NT2/D1 (cell line): ENCODE results near the gene ELOVL7.
"Not testable (repeated sequence)": the region's sequence is repeated elsewhere in the genome, so short reads cannot be mapped to it uniquely, and the experiment has no call there.

ENCODE experiments used
- DNase-seq: peaks from one replicate; pipeline ENCODE4 v3.0.0-alpha.2; 2011; ENCODE audit warnings: low read depth, low spot score
- H3K27me3 ChIP-seq: 2 replicates; pipeline ENCODE4 v1.6.0; 2011; ENCODE audit warnings: mild to moderate bottlenecking; ENCODE audit not compliant: insufficient read length, insufficient read depth
- H3K36me3 ChIP-seq: 2 replicates; pipeline ENCODE4 v1.6.1; 2011; ENCODE audit warnings: mild to moderate bottlenecking, low read length, mixed read lengths; ENCODE audit not compliant: insufficient read depth, insufficient read length
- H3K4me1 ChIP-seq: 2 replicates; pipeline ENCODE4 v1.5.1; 2011; ENCODE audit not compliant: insufficient read depth, insufficient read length
- H3K4me3 ChIP-seq: 2 replicates; pipeline ENCODE4 v1.5.1; 2011; ENCODE audit warnings: low read depth; ENCODE audit not compliant: insufficient read length
- H3K9ac ChIP-seq: 2 replicates; pipeline ENCODE4 v1.6.0; 2011; ENCODE audit warnings: low read depth; ENCODE audit not compliant: insufficient read length
- H3K9me3 ChIP-seq: 2 replicates; pipeline ENCODE4 v1.5.1; 2011; ENCODE audit warnings: mild to moderate bottlenecking, low read length; ENCODE audit not compliant: insufficient read depth
- SUZ12 ChIP-seq: IDR thresholded peaks from 2 replicates; pipeline ENCODE4 v1.6.1; 2011; ENCODE audit not compliant: insufficient read length, insufficient read depth; ENCODE audit errors: extremely low read depth
- YY1 ChIP-seq: IDR thresholded peaks from 2 replicates; pipeline ENCODE4 v1.6.1; 2011; ENCODE audit not compliant: insufficient read length, insufficient read depth
- ZNF274 ChIP-seq: IDR thresholded peaks from 2 replicates; pipeline ENCODE4 v1.6.1; 2011; ENCODE audit warnings: mild to moderate bottlenecking, low read depth, low read length

Gene ELOVL7

DNA sequence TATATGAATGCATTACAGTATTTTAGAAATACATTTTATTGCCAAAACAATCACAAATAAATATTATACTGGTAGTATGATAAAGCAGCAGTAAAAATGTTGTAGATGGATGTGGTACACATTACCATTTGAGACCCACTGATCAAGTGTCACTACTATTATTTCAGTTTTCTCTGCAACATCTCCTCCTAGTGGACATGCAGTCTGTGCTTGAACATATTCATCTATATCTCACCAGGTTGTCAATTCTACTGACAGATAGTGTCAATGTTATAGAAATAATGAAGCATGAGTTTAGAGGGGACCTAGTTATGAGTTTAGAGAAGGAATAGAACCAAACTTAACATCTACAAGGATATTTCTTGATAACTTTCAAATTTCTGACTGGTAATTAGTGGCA is 39.2 kb upstream of the ELOVL7 start:
- H3K9me3 ChIP-seq = peaks cover 17% of the 10 kb centered on the region; the same call in 1 of the 2 replicates
- no peak for DNase-seq
- no peak overlapping the region for H3K9ac ChIP-seq
- TF ChIP-seq SUZ12 = no peak
- TF ChIP-seq YY1 = no peak
- TF ChIP-seq ZNF274 = no peak
- no peak overlapping the region for H3K4me3 ChIP-seq
- no peaks in the 10 kb centered on the region for H3K27me3 ChIP-seq
- H3K36me3 ChIP-seq = peaks cover 2% of the 10 kb centered on the region
- no peaks in the 10 kb centered on the region for H3K4me1 ChIP-seq

DNA sequence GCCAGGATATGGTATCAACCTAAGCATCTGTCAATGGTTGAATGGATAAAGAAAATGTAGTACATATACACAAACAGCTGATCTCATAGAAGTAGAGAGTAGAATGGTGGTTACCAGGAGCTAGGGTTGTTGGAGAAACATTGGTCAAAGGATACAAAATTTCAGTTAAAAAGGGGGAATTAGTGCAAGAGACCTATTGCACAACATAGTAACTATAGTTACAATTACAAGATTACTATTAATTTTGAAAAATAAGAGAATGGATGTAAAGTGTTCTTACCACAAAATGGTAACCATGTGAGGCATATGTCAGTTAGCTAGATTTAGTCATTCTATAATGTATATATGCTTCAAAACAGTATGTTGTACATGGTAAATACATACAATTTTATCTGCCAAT is 28.8 kb upstream of the ELOVL7 start:
- Histone ChIP-seq H3K36me3 (no peaks in the 10 kb centered on the region), H3K4me3 (no peak overlapping the region), H3K4me1 (no peaks in the 10 kb centered on the region), H3K27me3 (no peaks in the 10 kb centered on the region), H3K9me3 (peaks cover 9% of the 10 kb centered on the region; the same call in 1 of the 2 replicates), H3K9ac (no peak overlapping the region)
- TF ChIP-seq SUZ12 (no peak), YY1 (no peak), ZNF274 (no peak)
- DNase-seq = no peak

DNA sequence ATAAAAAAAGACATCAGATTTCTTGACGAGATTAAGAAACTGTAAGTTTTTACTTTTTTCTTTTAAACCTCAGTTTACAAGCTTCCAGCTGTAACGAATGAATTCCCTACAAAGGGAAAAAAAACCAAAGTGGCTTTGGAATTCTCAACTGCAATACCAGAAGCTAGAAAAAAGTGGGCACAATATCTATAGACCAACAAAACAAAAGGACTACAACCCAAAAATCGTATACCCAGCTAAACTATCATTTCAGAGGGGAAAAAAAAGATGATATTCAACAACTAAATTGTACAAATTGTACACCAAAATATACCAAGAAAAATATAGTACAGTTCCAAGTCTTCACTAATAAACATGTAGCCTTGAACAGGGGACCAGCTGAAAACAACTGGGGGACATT is 26.8 kb upstream of the ELOVL7 start:
- no peaks in the 10 kb centered on the region for H3K4me1 ChIP-seq
- no peak for DNase-seq
- no peak for TF ChIP-seq YY1
- no peak for TF ChIP-seq SUZ12
- no peak for TF ChIP-seq ZNF274
- no peaks in the 10 kb centered on the region for H3K36me3 ChIP-seq
- H3K27me3 ChIP-seq = no peaks in the 10 kb centered on the region
- no peak overlapping the region for H3K4me3 ChIP-seq
- H3K9ac ChIP-seq = no peak overlapping the region
- peaks cover 9% of the 10 kb centered on the region; the same call in 1 of the 2 replicates for H3K9me3 ChIP-seq

DNA sequence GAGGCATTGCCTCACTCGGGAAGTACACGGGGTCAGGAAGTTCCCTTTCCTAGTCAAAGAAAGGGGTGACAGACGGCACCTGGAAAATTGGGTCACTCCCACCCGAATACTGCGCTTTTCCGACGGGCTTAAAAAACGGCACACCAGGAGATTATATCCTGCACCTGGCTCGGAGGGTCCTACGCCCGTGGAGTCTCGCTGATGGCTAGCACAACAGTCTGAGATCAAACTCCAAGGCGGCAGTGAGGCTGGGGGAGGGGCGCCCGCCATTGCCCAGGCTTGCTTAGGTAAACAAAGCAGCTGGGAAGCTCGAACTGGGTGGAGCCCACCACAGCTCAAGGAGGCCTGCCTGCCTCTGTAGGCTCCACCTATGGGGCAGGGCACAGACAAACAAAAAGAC is 16.5 kb upstream of the ELOVL7 start:
- not testable (repeated sequence) for H3K4me3 ChIP-seq, DNase-seq, H3K9ac ChIP-seq, H3K27me3 ChIP-seq, H3K9me3 ChIP-seq, H3K36me3 ChIP-seq, H3K4me1 ChIP-seq

DNA sequence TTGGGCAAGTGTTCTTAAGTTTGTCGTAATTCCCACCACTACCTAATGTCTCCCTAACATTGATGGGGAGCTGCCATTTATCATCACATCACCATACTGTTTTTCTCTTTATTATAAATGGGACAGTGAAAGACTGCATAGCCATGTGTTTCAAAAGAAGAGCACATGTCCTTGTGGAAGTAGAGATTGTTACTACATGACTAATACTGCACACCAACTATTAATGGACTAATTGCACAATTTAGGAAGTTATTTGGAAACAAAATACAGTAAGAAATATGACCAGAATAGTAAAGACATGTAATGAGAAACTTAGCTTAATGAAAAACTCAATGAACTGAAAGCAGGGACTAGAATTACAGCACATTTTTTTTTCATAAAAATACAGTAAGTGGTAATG is 12.0 kb upstream of the ELOVL7 start:
- no peak for TF ChIP-seq ZNF274
- no peak for TF ChIP-seq YY1
- no peak for TF ChIP-seq SUZ12
- H3K36me3 ChIP-seq = no peaks in the 10 kb centered on the region
- no peak overlapping the region for H3K9ac ChIP-seq
- no peak for DNase-seq
- no peaks in the 10 kb centered on the region for H3K27me3 ChIP-seq
- no peaks in the 10 kb centered on the region; the same call in 1 of the 2 replicates for H3K9me3 ChIP-seq
- no peaks in the 10 kb centered on the region for H3K4me1 ChIP-seq
- H3K4me3 ChIP-seq = no peak overlapping the region

DNA sequence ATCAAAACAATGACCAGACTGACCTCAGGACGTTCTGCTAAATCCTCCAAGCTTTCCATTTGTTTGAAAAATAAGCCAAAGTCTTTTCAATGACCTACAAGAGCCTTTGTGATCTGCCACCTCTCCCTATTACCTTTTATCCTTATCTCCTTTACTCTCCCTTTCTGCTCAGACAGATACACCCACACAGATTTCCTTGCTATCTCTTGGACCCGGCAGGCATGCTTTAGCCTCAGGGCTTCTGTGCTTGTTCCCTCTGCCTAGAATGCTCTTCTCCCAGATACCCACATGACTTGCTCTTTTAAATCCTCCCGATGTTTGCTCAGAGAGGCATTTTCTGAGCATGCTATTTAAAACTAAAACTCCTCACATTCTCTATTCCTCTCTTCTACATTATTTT is 8.9 kb upstream of the ELOVL7 start:
- Histone ChIP-seq H3K4me3 (no peak overlapping the region), H3K36me3 (no peaks in the 10 kb centered on the region), H3K9me3 (no peaks in the 10 kb centered on the region), H3K27me3 (no peaks in the 10 kb centered on the region), H3K4me1 (no peaks in the 10 kb centered on the region), H3K9ac (no peak overlapping the region)
- no peak for DNase-seq
- TF ChIP-seq SUZ12 (no peak), ZNF274 (no peak), YY1 (no peak)

DNA sequence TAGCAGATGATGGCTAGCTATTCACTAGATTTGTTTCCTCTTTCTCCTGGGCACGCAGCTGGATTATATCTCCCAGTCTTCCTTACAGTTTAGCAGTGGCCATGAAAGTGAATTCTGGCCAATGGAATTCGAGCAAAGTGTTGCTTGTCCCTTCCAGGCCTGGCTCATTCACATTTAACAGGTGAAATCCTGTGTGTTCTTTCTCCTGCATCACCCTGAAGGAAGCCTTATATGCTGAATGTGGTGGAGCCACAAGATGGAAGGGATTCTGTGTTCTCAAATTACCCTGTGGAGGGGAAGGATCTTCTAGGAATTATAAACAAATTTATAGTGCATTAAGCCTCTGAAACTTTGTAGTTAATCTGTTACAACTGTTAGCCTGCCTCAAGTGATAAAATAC is 8.2 kb upstream of the ELOVL7 start:
- no peaks in the 10 kb centered on the region for H3K27me3 ChIP-seq
- H3K9ac ChIP-seq = no peak overlapping the region
- no peak overlapping the region for H3K4me3 ChIP-seq
- no peaks in the 10 kb centered on the region for H3K36me3 ChIP-seq
- DNase-seq = no peak
- no peaks in the 10 kb centered on the region for H3K4me1 ChIP-seq
- TF ChIP-seq ZNF274 (no peak), YY1 (no peak), SUZ12 (no peak)
- H3K9me3 ChIP-seq = no peaks in the 10 kb centered on the region

DNA sequence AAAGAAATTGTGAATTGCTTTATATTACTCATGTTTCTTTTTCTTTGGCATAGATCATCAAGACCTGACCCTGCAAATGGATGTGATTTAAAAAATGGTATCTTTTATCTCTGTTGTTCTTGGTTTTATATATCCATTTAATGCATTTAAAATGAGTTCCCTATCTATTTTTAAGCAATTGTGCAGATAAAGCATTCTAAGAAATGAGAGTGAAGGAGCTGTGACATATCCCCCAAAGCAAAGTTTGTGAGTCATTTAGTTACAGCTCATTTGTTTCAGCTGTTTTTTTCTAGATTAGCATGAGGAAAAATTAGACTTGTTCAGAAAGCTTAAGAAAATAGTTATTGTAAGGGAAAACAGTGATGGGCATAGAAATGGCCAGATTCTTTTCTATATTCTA is 7.6 kb upstream of the ELOVL7 start:
- H3K4me1 ChIP-seq = no peaks in the 10 kb centered on the region
- TF ChIP-seq SUZ12 = no peak
- no peak for TF ChIP-seq ZNF274
- TF ChIP-seq YY1 = no peak
- no peak overlapping the region for H3K9ac ChIP-seq
- H3K27me3 ChIP-seq = no peaks in the 10 kb centered on the region
- H3K9me3 ChIP-seq = no peaks in the 10 kb centered on the region
- H3K4me3 ChIP-seq = no peak overlapping the region
- H3K36me3 ChIP-seq = no peaks in the 10 kb centered on the region
- DNase-seq = no peak
